Keratinocyte (primary cell): ENCODE measurements around the gene SORL1. TPM values are rescaled to one million over a fixed set of nuclear protein-coding genes. Genes with fewer than 3 reads are reported as not detected.
A peak's percentile ranks its signal among the peaks of the same experiment; 100 is the strongest.

Experiments used
- DNase-seq: peaks from one replicate; pipeline ENCODE4 v3.0.0-alpha.2; 2011; ENCODE audit warnings: low read depth, missing footprints, low spot score
- FAIRE-seq: peaks from 2 replicates; lab custom pipeline; 2011; peaks lifted over from hg19 to GRCh38; lab: Jason Lieb, UNC
- H2AFZ ChIP-seq: 2 replicates; pipeline ENCODE4 v1.6.0; 2012; ENCODE audit warnings: low read length, control low read depth, inconsistent platforms; ENCODE audit not compliant: control insufficient read depth
- H3K27ac ChIP-seq: 2 replicates; pipeline ENCODE4 v1.5.1; 2011; ENCODE audit warnings: low read length; ENCODE audit not compliant: control insufficient read depth, insufficient read depth
- H3K27me3 ChIP-seq: 3 replicates; pipeline ENCODE4 v1.6.0; 2011; ENCODE audit warnings: low read length; ENCODE audit not compliant: control insufficient read depth, insufficient read depth; ENCODE audit errors: extremely low read depth
- H3K36me3 ChIP-seq, 2 experiments: 2 replicates in 1 of 2; 3 replicates in 1 of 2; pipeline ENCODE4 v1.5.1; 2011; ENCODE audit warnings: low read length in 2 of 2, mild to moderate bottlenecking in 1 of 2; ENCODE audit not compliant: control insufficient read depth in 2 of 2, insufficient read depth in 2 of 2; ENCODE audit errors: extremely low read depth in 1 of 2
- H3K4me1 ChIP-seq: 3 replicates; pipeline ENCODE4 v1.5.1; 2011; ENCODE audit warnings: low read length; ENCODE audit not compliant: control insufficient read depth, insufficient read depth; ENCODE audit errors: extremely low read depth
- H3K4me2 ChIP-seq: 3 replicates; pipeline ENCODE4 v1.6.0; 2011; ENCODE audit warnings: low read depth, low read length; ENCODE audit not compliant: control insufficient read depth, insufficient read depth; ENCODE audit errors: extremely low read depth
- H3K4me3 ChIP-seq, 3 experiments: fragments of 200-600 bp in 1 of 3; sonication (generic) in 1 of 3; 2 replicates in 2 of 3; 3 replicates in 1 of 3; pipeline ENCODE4 v1.5.1; 2011 to 2016; ENCODE audit warnings: low read length in 3 of 3, mild to moderate bottlenecking in 3 of 3, control low read depth in 2 of 3, inconsistent platforms in 1 of 3, low read depth in 1 of 3, mixed read lengths in 1 of 3, mixed run types in 1 of 3, moderate library complexity in 1 of 3; ENCODE audit not compliant: control insufficient read depth in 2 of 3, insufficient read depth in 2 of 3; ENCODE audit errors: extremely low read depth in 1 of 3
- H3K79me2 ChIP-seq: 2 replicates; pipeline ENCODE4 v1.6.0; 2012; ENCODE audit warnings: low read length; ENCODE audit not compliant: control insufficient read depth, insufficient read depth
- H3K9ac ChIP-seq: 3 replicates; pipeline ENCODE4 v1.6.0; 2011; ENCODE audit warnings: low read length; ENCODE audit not compliant: control insufficient read depth, insufficient read depth; ENCODE audit errors: extremely low read depth
- H3K9me1 ChIP-seq: 3 replicates; pipeline ENCODE4 v1.6.0; 2011; ENCODE audit warnings: low read length; ENCODE audit not compliant: control insufficient read depth, insufficient read depth; ENCODE audit errors: extremely low read depth
- H3K9me3 ChIP-seq: 2 replicates; pipeline ENCODE4 v1.5.1; 2012; ENCODE audit warnings: low read depth, low read length; ENCODE audit not compliant: control insufficient read depth
- H4K20me1 ChIP-seq: 3 replicates; pipeline ENCODE4 v1.6.0; 2011; ENCODE audit warnings: low read length; ENCODE audit not compliant: control insufficient read depth, insufficient read depth; ENCODE audit errors: extremely low read depth
- EZH2 ChIP-seq: IDR thresholded peaks from one replicate; pipeline ENCODE4 v1.6.1; 2012; ENCODE audit warnings: inconsistent platforms, mild to moderate bottlenecking, low read length, moderate library complexity
- dilution Hi-C: fragments of 300-500 bp; cut with MboI; formaldehyde crosslinking; loops from one replicate; pipeline ENCODE4 v1.7.0; 2020; ENCODE audit warnings: low sequenced_read_pairs; ENCODE audit not compliant: extremely low pct_ligation_motif_present
- polyA plus RNA-seq, 5 experiments: library from polyadenylated mRNA; depleted of rRNA in 3 of 5; stranded (reverse) in 3 of 5; stranded (forward) in 1 of 5; unstranded in 1 of 5; fragments of >200 nt; gene quantifications; 1 replicate in 1 of 5; 2 replicates in 3 of 5; 3 replicates in 1 of 5; pipeline versions ENCODE4 v1.2.1 to v1.2.3, GENCODE V29; 2011 to 2012; ENCODE audit warnings: missing spikeins in 2 of 5, low read depth in 1 of 5, low replicate concordance in 1 of 5
- TF ChIP-seq, protein P1 (sequence below), 3 experiments: IDR thresholded peaks in 1 of 3; conservative IDR thresholded peaks in 1 of 3; optimal IDR thresholded peaks in 1 of 3; 2 replicates in 2 of 3; 3 replicates in 1 of 3; pipeline versions ENCODE3 to v1.5.1; 2011; ENCODE audit warnings: low read length in 3 of 3, mild to moderate bottlenecking in 3 of 3, moderate library complexity in 2 of 3, control low read depth in 1 of 3, inconsistent platforms in 1 of 3; ENCODE audit not compliant: insufficient read depth in 2 of 3; ENCODE audit errors: extremely low read depth in 1 of 3

Gene SORL1
- polyA plus RNA-seq, 1 donor (not counting 4 experiments of a cell fraction or from before 2014, with no cell fraction given): 38.9 TPM

DNA sequence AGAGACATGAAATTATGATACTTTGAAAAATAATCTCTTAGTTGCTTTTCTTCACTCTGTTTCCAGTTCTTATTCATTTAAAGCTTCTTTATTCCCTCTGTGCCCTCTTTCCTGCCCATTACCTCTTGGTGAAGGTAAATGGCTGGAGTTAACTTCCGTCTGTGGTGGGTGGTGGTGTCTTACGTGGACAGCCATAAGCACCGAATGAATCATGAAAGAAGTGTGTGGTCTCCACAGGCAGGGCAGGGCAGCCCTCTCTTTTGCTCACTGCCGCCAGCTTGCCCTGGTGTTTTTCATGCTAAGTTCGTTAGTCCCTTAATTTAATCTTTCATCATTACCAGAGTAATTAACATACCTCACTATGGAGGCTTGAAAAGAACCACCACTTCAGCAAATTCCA is 99.3 kb downstream of the SORL1 start:
- H3K9me3 ChIP-seq: no peaks in the 10 kb centered on the region
- H3K9me1 ChIP-seq: peaks cover 10% of the 10 kb centered on the region
- peak overlapping the region; percentile 63 for H3K9ac ChIP-seq
- peaks cover 17 to 28% of the 10 kb centered on the region in 2 experiments for H3K36me3 ChIP-seq
- no peaks in the 10 kb centered on the region for H4K20me1 ChIP-seq
- no peak for DNase-seq
- peaks cover 28% of the 10 kb centered on the region for H3K79me2 ChIP-seq
- no peak for FAIRE-seq
- peak overlapping the region; percentile 53 to 72 (median 60) for H3K4me3 ChIP-seq
- peaks cover 35% of the 10 kb centered on the region for H3K4me1 ChIP-seq
- peak overlapping the region; percentile 68 for H3K27ac ChIP-seq
- no peak overlapping the region for H2AFZ ChIP-seq
- dilution Hi-C loops: no loop called here
- TF ChIP-seq, protein P1, sequence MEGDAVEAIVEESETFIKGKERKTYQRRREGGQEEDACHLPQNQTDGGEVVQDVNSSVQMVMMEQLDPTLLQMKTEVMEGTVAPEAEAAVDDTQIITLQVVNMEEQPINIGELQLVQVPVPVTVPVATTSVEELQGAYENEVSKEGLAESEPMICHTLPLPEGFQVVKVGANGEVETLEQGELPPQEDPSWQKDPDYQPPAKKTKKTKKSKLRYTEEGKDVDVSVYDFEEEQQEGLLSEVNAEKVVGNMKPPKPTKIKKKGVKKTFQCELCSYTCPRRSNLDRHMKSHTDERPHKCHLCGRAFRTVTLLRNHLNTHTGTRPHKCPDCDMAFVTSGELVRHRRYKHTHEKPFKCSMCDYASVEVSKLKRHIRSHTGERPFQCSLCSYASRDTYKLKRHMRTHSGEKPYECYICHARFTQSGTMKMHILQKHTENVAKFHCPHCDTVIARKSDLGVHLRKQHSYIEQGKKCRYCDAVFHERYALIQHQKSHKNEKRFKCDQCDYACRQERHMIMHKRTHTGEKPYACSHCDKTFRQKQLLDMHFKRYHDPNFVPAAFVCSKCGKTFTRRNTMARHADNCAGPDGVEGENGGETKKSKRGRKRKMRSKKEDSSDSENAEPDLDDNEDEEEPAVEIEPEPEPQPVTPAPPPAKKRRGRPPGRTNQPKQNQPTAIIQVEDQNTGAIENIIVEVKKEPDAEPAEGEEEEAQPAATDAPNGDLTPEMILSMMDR (optimal IDR thresholded peaks at IDR 0.05 in 1 of 3, IDR thresholded peaks at IDR 0.05 in 1 of 3, conservative IDR thresholded peaks at IDR 0.05 in 1 of 3; ENCODE audit: extremely low read depth in 1 of 3, insufficient read depth in 2 of 3, low read length in 3 of 3): no peak
- no peak for TF ChIP-seq EZH2
- H3K4me2 ChIP-seq: peak overlapping the region; percentile 88
- H3K27me3 ChIP-seq: no peaks in the 10 kb centered on the region

DNA sequence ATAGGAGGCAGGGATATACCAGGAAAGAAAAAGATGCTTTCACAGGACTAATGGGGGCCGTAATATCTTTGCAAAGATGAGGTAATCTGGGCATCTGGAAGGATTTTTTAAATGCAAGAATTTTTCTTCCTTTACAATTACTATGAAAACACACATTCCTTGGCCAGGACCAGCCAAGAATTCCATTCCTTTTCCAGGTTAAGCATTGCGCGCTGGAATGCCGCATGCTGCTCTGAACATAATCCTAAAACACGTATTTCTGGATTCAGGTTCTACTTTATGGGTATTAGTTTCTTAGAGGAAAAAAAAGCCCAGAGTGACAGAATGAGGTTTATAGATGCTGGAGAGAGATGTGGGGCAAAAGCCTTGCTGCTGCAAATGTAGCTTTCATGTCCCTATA is 100.0 kb downstream of the SORL1 start:
- Histone ChIP-seq H3K4me3 (peak overlapping the region; percentile 53 to 72 (median 60)), H3K36me3 (peaks cover 23 to 35% of the 10 kb centered on the region in 2 experiments), H3K9me3 (no peaks in the 10 kb centered on the region), H2AFZ (no peak overlapping the region), H4K20me1 (no peaks in the 10 kb centered on the region), H3K4me2 (peak overlapping the region; percentile 88), H3K4me1 (peaks cover 35% of the 10 kb centered on the region), H3K79me2 (peaks cover 28% of the 10 kb centered on the region), H3K9ac (no peak overlapping the region), H3K27me3 (no peaks in the 10 kb centered on the region), H3K27ac (no peak overlapping the region), H3K9me1 (peaks cover 10% of the 10 kb centered on the region)
- dilution Hi-C loops: no loop called here
- DNase-seq (no peak), FAIRE-seq (no peak)
- TF ChIP-seq EZH2: no peak
- TF ChIP-seq, protein P1 (optimal IDR thresholded peaks at IDR 0.05 in 1 of 3, IDR thresholded peaks at IDR 0.05 in 1 of 3, conservative IDR thresholded peaks at IDR 0.05 in 1 of 3; ENCODE audit: extremely low read depth in 1 of 3, insufficient read depth in 2 of 3, low read length in 3 of 3): no peak
